ENCODE data around the gene PPFIA4. TPM values are rescaled to one million over a fixed set of nuclear protein-coding genes. Genes with fewer than 3 reads are reported as not detected.

The PPFIA4 gene
- total and polyA plus RNA-seq, 4 donors, result 0.30 to 5.1 (median 0.95) TPM

GRCh38 chr1:203049077-203049476 lies 22.8 kb downstream of the PPFIA4 start:
- Histone ChIP-seq H3K9me3 (ENCODE audit: control insufficient read depth in 4 of 4, insufficient read depth in 3 of 4, low read length in 3 of 4) (no peaks in the 10 kb centered on the region), H3K4me1 (ENCODE audit: control insufficient read depth in 5 of 5, insufficient read depth in 5 of 5, low read length in 5 of 5) (peaks cover 0 to 11% (median 2%) of the 10 kb centered on the region in 5 donors), H3K27ac (ENCODE audit: low read depth in 1 of 2, low read length in 1 of 2) (no peak overlapping the region), H3K9ac (ENCODE audit: insufficient read depth in 1 of 2, low read length in 2 of 2) (no peak overlapping the region), H3K4me3 (no peak overlapping the region), H3K36me3 (ENCODE audit: control insufficient read depth in 4 of 4, insufficient read depth in 4 of 4, low read length in 4 of 4) (no peaks in the 10 kb centered on the region), H3K27me3 (ENCODE audit: control insufficient read depth in 3 of 3, insufficient read depth in 3 of 3, low read length in 2 of 3) (no peaks in the 10 kb centered on the region)
- ATAC-seq (ENCODE audit: insufficient read depth, low FRiP score) (no peak), DNase-seq (no peak)
- WGBS, 2 donors, result 93 to 98% methylated on average over 4 of the region's 4 CpGs
- no peak for TF ChIP-seq CTCF (IDR thresholded peaks at IDR 0.05; ENCODE audit: control extremely low read depth, extremely low read depth)

DNA sequence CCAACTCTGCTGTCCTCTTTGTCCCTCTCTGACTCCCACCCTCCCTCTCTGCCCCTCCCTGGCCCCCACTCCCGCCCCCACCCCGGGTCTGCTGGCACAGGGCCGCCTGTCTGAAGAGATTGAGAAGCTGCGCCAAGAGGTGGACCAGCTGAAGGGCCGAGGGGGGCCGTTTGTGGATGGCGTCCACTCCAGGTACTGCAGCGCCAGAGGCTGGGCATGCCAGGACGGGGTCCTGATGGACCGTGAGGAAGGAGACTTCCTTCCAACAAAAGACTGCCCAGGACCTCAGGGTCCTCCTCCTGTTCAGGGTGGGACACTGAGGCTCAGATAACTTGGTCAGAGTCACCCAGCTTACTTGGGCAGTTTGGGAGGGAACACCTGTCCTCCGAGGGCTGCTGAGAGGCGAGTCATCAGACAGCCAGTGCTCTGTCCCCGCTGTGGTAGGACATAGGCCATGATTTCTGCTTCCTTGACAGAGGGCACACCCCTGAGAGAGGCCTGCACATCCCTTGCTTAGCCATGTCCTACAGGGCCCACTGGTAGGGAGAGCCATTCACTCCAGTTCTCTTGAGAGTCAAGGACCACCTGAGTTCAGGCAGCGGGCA lies 23.4 kb downstream of the PPFIA4 start:
- H3K9me3 ChIP-seq (ENCODE audit: control insufficient read depth in 4 of 4, insufficient read depth in 3 of 4, low read length in 3 of 4), result no peaks in the 10 kb centered on the region
- no peak overlapping the region for H3K27ac ChIP-seq (ENCODE audit: low read depth in 1 of 2, low read length in 1 of 2)
- 85 to 92% methylated on average over 14 of the region's 14 CpGs for WGBS, 2 donors
- no peaks in the 10 kb centered on the region for H3K27me3 ChIP-seq (ENCODE audit: control insufficient read depth in 3 of 3, insufficient read depth in 3 of 3, low read length in 2 of 3)
- ATAC-seq (ENCODE audit: insufficient read depth, low FRiP score) (no peak), DNase-seq (no peak)
- no peaks in the 10 kb centered on the region for H3K36me3 ChIP-seq (ENCODE audit: control insufficient read depth in 4 of 4, insufficient read depth in 4 of 4, low read length in 4 of 4)
- TF ChIP-seq CTCF (IDR thresholded peaks at IDR 0.05; ENCODE audit: control extremely low read depth, extremely low read depth), result no peak
- no peak overlapping the region for H3K4me3 ChIP-seq
- no peak overlapping the region for H3K9ac ChIP-seq (ENCODE audit: insufficient read depth in 1 of 2, low read length in 2 of 2)
- peaks cover 0 to 11% (median 2%) of the 10 kb centered on the region in 5 donors for H3K4me1 ChIP-seq (ENCODE audit: control insufficient read depth in 5 of 5, insufficient read depth in 5 of 5, low read length in 5 of 5)

DNA sequence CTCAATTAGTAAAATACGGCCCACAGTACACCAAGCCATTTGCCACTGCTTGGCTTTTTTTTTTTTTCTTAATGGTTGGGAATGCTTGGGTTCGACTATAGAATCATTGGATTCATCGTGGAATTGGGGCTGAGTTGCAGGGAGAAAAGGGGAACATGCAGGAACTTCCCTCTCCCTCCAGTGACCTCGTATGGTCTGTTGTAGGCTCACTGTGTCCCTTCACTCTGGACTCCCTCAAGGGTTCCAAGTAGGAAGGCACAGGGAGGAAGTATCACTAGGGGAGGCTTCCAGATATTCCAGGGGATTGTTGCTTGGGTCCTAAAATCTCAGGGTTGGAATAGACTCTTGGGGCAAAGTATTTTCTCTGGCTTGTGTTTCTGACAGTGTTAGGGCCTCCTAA lies 24.5 kb downstream of the PPFIA4 start:
- WGBS, 2 donors, result 70 to 76% methylated on average over 4 of the region's 4 CpGs
- H3K9ac ChIP-seq (ENCODE audit: insufficient read depth in 1 of 2, low read length in 2 of 2), result no peak overlapping the region
- DNase-seq, result no peak
- no peak overlapping the region for H3K27ac ChIP-seq (ENCODE audit: low read depth in 1 of 2, low read length in 1 of 2)
- no peak for ATAC-seq (ENCODE audit: insufficient read depth, low FRiP score)
- no peak overlapping the region for H3K4me3 ChIP-seq
- H3K36me3 ChIP-seq (ENCODE audit: control insufficient read depth in 4 of 4, insufficient read depth in 4 of 4, low read length in 4 of 4), result no peaks in the 10 kb centered on the region
- no peak for TF ChIP-seq CTCF (IDR thresholded peaks at IDR 0.05; ENCODE audit: control extremely low read depth, extremely low read depth)
- peaks cover 0 to 11% (median 2%) of the 10 kb centered on the region in 5 donors for H3K4me1 ChIP-seq (ENCODE audit: control insufficient read depth in 5 of 5, insufficient read depth in 5 of 5, low read length in 5 of 5)
- H3K27me3 ChIP-seq (ENCODE audit: control insufficient read depth in 3 of 3, insufficient read depth in 3 of 3, low read length in 2 of 3), result no peaks in the 10 kb centered on the region
- H3K9me3 ChIP-seq (ENCODE audit: control insufficient read depth in 4 of 4, insufficient read depth in 3 of 4, low read length in 3 of 4), result no peaks in the 10 kb centered on the region

GRCh38 chr1:203051841-203052324 lies 25.6 kb downstream of the PPFIA4 start:
- H3K36me3 ChIP-seq (ENCODE audit: control insufficient read depth in 4 of 4, insufficient read depth in 4 of 4, low read length in 4 of 4), result no peaks in the 10 kb centered on the region
- WGBS, 2 donors, result 51 to 54% methylated on average over 18 to 20 of the region's 20 CpGs
- TF ChIP-seq CTCF (IDR thresholded peaks at IDR 0.05; ENCODE audit: control extremely low read depth, extremely low read depth), result no peak
- no peaks in the 10 kb centered on the region for H3K9me3 ChIP-seq (ENCODE audit: control insufficient read depth in 4 of 4, insufficient read depth in 3 of 4, low read length in 3 of 4)
- no peak for ATAC-seq (ENCODE audit: insufficient read depth, low FRiP score)
- peaks cover 0 to 11% (median 2%) of the 10 kb centered on the region in 5 donors for H3K4me1 ChIP-seq (ENCODE audit: control insufficient read depth in 5 of 5, insufficient read depth in 5 of 5, low read length in 5 of 5)
- H3K27ac ChIP-seq (ENCODE audit: low read depth in 1 of 2, low read length in 1 of 2), result no peak overlapping the region
- peak in 1 of 3 donors; percentile 52 for DNase-seq
- no peaks in the 10 kb centered on the region for H3K27me3 ChIP-seq (ENCODE audit: control insufficient read depth in 3 of 3, insufficient read depth in 3 of 3, low read length in 2 of 3)
- no peak overlapping the region for H3K4me3 ChIP-seq
- H3K9ac ChIP-seq (ENCODE audit: insufficient read depth in 1 of 2, low read length in 2 of 2), result no peak overlapping the region
